Subcutaneous adipose tissue (tissue), 4 donors: ENCODE data around the gene UPF3A. TPM values are rescaled to one million over a fixed set of nuclear protein-coding genes. Genes with fewer than 3 reads are reported as not detected.

Experiments used
- total RNA-seq, 4 donors: library from RNA; depleted of rRNA; stranded (reverse); fragments of >200 nt; gene quantifications; one replicate each; pipeline ENCODE4 v1.1.0, GENCODE V29; 2016
- TF ChIP-seq, protein P1 (sequence below): fragments of 450-650 bp; IDR thresholded peaks from one replicate; pipeline ENCODE4 v1.5.1; 2016; ENCODE audit warnings: low read depth, mild to moderate bottlenecking, control low read depth, antibody characterized with exemption, moderate library complexity

The UPF3A gene
- total RNA-seq, 4 donors from 2014 or later, result 35.4 to 74.4 (median 46.2) TPM

- TF ChIP-seq, protein P1, sequence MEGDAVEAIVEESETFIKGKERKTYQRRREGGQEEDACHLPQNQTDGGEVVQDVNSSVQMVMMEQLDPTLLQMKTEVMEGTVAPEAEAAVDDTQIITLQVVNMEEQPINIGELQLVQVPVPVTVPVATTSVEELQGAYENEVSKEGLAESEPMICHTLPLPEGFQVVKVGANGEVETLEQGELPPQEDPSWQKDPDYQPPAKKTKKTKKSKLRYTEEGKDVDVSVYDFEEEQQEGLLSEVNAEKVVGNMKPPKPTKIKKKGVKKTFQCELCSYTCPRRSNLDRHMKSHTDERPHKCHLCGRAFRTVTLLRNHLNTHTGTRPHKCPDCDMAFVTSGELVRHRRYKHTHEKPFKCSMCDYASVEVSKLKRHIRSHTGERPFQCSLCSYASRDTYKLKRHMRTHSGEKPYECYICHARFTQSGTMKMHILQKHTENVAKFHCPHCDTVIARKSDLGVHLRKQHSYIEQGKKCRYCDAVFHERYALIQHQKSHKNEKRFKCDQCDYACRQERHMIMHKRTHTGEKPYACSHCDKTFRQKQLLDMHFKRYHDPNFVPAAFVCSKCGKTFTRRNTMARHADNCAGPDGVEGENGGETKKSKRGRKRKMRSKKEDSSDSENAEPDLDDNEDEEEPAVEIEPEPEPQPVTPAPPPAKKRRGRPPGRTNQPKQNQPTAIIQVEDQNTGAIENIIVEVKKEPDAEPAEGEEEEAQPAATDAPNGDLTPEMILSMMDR, result no peak
Measured at GRCh38 chr13:114264886-114265611, 16.4 kb upstream of the UPF3A start.

GRCh38 chr13:114266241-114266640 is 15.2 kb upstream of the UPF3A start:
- TF ChIP-seq, protein P1, result no peak

GRCh38 chr13:114268344-114269280 is 12.8 kb upstream of the UPF3A start:
- TF ChIP-seq, protein P1, result no peak

DNA sequence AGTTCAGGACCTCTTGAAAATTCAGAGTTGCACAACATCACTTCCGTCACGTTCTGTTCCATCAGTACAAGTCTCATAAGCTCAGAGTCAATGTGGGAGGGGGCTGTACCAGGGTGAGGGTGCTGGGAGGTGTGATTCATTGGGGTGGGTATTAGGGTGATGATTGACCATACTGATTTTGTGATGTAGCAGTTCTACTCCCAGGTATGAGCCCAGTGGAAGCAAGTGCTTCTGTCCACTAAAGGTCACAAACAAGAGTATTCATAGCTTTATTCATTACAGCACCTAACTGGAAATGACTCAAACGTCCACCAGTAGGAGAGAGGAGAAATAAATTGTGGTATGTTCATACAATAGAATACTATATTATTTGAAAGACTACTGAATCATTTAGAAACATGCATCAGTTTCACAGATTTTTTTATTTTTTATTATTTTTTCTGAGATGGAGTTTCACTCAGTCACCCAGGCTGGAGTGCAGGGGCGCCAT is 12.1 kb upstream of the UPF3A start:
- TF ChIP-seq, protein P1, result no peak

DNA sequence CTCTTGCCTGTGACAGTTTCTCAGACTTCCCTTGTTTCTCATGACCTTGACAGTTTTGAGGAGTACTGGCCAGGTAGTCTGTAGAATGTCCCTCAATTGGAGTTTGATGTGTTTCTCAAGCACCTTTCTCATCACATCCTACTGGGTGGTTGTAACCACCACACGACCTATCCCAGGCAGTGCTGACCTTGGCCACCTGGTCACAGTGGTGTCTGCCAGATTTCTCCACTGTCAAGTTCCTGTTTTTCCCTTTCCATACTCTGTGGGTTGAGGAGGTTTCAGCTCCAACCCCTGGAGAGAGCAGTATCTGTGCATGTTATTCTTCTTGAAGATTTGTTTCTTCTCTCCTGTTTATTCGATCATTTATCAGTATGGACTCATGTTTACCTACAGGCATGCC is 8.4 kb upstream of the UPF3A start:
- TF ChIP-seq, protein P1, result no peak

- TF ChIP-seq, protein P1, result no peak
Measured at GRCh38 chr13:114275304-114275703, 6.1 kb upstream of the UPF3A start.

- TF ChIP-seq, protein P1, result no peak
Measured at GRCh38 chr13:114279146-114279545, 2.3 kb upstream of the UPF3A start.
